CD14-positive monocyte (primary cell): ENCODE data around the gene INHA. TPM values are rescaled to one million over a fixed set of nuclear protein-coding genes. Genes with fewer than 3 reads are reported as not detected.

ENCODE experiments used
- DNase-seq, 3 donors: peaks; one replicate each; pipeline ENCODE4 v3.0.0-alpha.2; 2011 to 2022
- H2AFZ ChIP-seq: 2 replicates; pipeline ENCODE4 v1.6.0; 2012; ENCODE audit warnings: mild to moderate bottlenecking, low read depth, low read length, inconsistent platforms; ENCODE audit not compliant: insufficient read depth, poor library complexity, severe bottlenecking
- H3K27ac ChIP-seq, 2 donors: 1 replicate in 1 of 2; 2 replicates in 1 of 2; pipeline ENCODE4 v1.5.1; 2012 to 2013; ENCODE audit warnings: low read length in 2 of 2, control low read depth in 1 of 2, inconsistent platforms in 1 of 2, low read depth in 1 of 2, mild to moderate bottlenecking in 1 of 2
- H3K27me3 ChIP-seq, 2 donors: one replicate each; pipeline versions ENCODE4 v1.6.0 to v1.6.1; 2011 to 2013; ENCODE audit warnings: low read length in 2 of 2; ENCODE audit not compliant: control insufficient read depth in 2 of 2, insufficient read depth in 2 of 2
- H3K36me3 ChIP-seq, 2 donors: replicated peaks in 1 of 2; 1 replicate in 1 of 2; 2 replicates in 1 of 2; pipeline versions ENCODE4 v1.5.1 to v1.6.1; 2012 to 2013; ENCODE audit warnings: low read length in 2 of 2, control low read depth in 1 of 2, inconsistent platforms in 1 of 2, mild to moderate bottlenecking in 1 of 2; ENCODE audit not compliant: insufficient read depth in 2 of 2, control insufficient read depth in 1 of 2
- H3K4me1 ChIP-seq, 2 donors: 1 replicate in 1 of 2; 2 replicates in 1 of 2; pipeline versions ENCODE4 v1.5.1 to v1.6.1; 2012 to 2013; ENCODE audit warnings: low read length in 2 of 2, control low read depth in 1 of 2, inconsistent platforms in 1 of 2, mild to moderate bottlenecking in 1 of 2, moderate library complexity in 1 of 2; ENCODE audit not compliant: insufficient read depth in 2 of 2, control insufficient read depth in 1 of 2
- H3K4me2 ChIP-seq: replicated peaks from 2 replicates; pipeline ENCODE3; 2012; ENCODE audit warnings: low read length, moderate library complexity, mild to moderate bottlenecking; ENCODE audit not compliant: poor library complexity, severe bottlenecking; ENCODE audit errors: extremely low read depth
- H3K4me3 ChIP-seq, 3 experiments: fragments of 200-600 bp in 1 of 3; sonication (generic) in 1 of 3; replicated peaks in 1 of 3; 1 replicate in 2 of 3; 2 replicates in 1 of 3; pipeline ENCODE4 v1.5.1; 2011 to 2013; ENCODE audit warnings: low read length in 3 of 3, mild to moderate bottlenecking in 3 of 3, control low read depth in 2 of 3, low read depth in 2 of 3, inconsistent platforms in 1 of 3, moderate library complexity in 1 of 3
- H3K79me2 ChIP-seq: 2 replicates; pipeline ENCODE4 v1.6.0; 2012; ENCODE audit warnings: mild to moderate bottlenecking, control low read depth, inconsistent platforms, low read length, moderate library complexity; ENCODE audit not compliant: insufficient read depth
- H3K9ac ChIP-seq: 2 replicates; pipeline ENCODE4 v1.6.0; 2017; ENCODE audit warnings: low read length, mild to moderate bottlenecking; ENCODE audit not compliant: insufficient read depth, poor library complexity, severe bottlenecking
- H3K9me3 ChIP-seq, 2 donors: replicated peaks in 1 of 2; 1 replicate in 1 of 2; 2 replicates in 1 of 2; pipeline versions ENCODE4 v1.5.1 to v1.6.1; 2012 to 2013; ENCODE audit warnings: low read length in 2 of 2, control low read depth in 1 of 2; ENCODE audit not compliant: control insufficient read depth in 1 of 2, insufficient read depth in 1 of 2
- H4K20me1 ChIP-seq: 2 replicates; pipeline ENCODE4 v1.6.0; 2012; ENCODE audit warnings: mild to moderate bottlenecking, low read length, control low read depth, moderate library complexity; ENCODE audit not compliant: insufficient read depth
- H3K27ac Mint-ChIP-seq, 7 donors: one replicate each; pipeline ENCODE4 v1.8.0; 2020; ENCODE audit warnings: mild to moderate bottlenecking in 7 of 7, mixed read lengths in 7 of 7, moderate library complexity in 6 of 7, inconsistent platforms in 2 of 7
- H3K27me3 Mint-ChIP-seq, 3 donors: one replicate each; pipeline ENCODE4 v1.8.0; 2021 to 2022; ENCODE audit warnings: low read depth in 3 of 3, mild to moderate bottlenecking in 3 of 3, mixed read lengths in 3 of 3, moderate library complexity in 3 of 3, inconsistent platforms in 1 of 3
- H3K36me3 Mint-ChIP-seq, 2 donors: one replicate each; pipeline ENCODE4 v1.8.0; 2020; ENCODE audit warnings: mixed read lengths in 2 of 2, inconsistent platforms in 1 of 2, mild to moderate bottlenecking in 1 of 2
- H3K4me1 Mint-ChIP-seq: one replicate; pipeline ENCODE4 v1.8.0; 2020; ENCODE audit warnings: mild to moderate bottlenecking, mixed read lengths
- H3K4me3 Mint-ChIP-seq, 2 donors: one replicate each; pipeline ENCODE4 v1.8.0; 2020; ENCODE audit warnings: mild to moderate bottlenecking in 2 of 2, mixed read lengths in 2 of 2, moderate library complexity in 1 of 2
- H3K9me3 Mint-ChIP-seq, 7 donors: one replicate each; pipeline ENCODE4 v1.8.0; 2020 to 2022; ENCODE audit warnings: mixed read lengths in 7 of 7, mild to moderate bottlenecking in 6 of 7, moderate library complexity in 6 of 7, inconsistent platforms in 2 of 7
- WGBS: methylation state at CpG from one replicate; pipeline ENCODE4 v1.1.5; 2013; ENCODE audit warnings: missing lambda C conversion rate; ENCODE audit not compliant: insufficient coverage; 5-methylcytosine and 5-hydroxymethylcytosine counted together
- intact Hi-C, 2 donors: fragments of 100-400 bp; cut with micrococcal nuclease; formaldehyde crosslinking; loops; one replicate each; pipeline versions ENCODE4 v1.15.0 to v1.15.1; 2023
- polyA plus RNA-seq, 3 donors: library from polyadenylated mRNA; depleted of rRNA in 1 of 3; unstranded in 2 of 3; stranded (reverse) in 1 of 3; fragments of 300-500 nt in 2 of 3; fragments of >200 nt in 1 of 3; fragmentation: Illumina TruSeq in 2 of 3; gene quantifications; 1 replicate in 2 of 3; 2 replicates in 1 of 3; pipeline ENCODE4 v1.2.3, GENCODE V29; 2012 to 2021
- TF ChIP-seq, protein P1 (sequence below): fragments of 200-600 bp; IDR thresholded peaks from one replicate; pipeline ENCODE4 v1.8.0; 2022; ENCODE audit warnings: antibody characterized with exemption, mild to moderate bottlenecking

Gene INHA
- polyA plus RNA-seq, 3 donors = not detected

- Mint-ChIP-seq H3K27ac (no peak overlapping the region), H3K4me1 (peaks cover 9% of the 10 kb centered on the region), H3K4me3 (peak overlapping the region; percentile 51 to 63), H3K9me3 (peaks cover 0 to 16% (median 2%) of the 10 kb centered on the region in 7 donors), H3K27me3 (peaks cover 34 to 58% (median 37%) of the 10 kb centered on the region in 3 donors), H3K36me3 (peaks cover 0 to 6% of the 10 kb centered on the region in 2 donors)
- H3K4me1 ChIP-seq = peaks cover 21 to 27% of the 10 kb centered on the region in 2 donors
- no peak overlapping the region for H3K27ac ChIP-seq
- no peaks in the 10 kb centered on the region for H4K20me1 ChIP-seq
- H3K9me3 ChIP-seq = no peaks in the 10 kb centered on the region
- TF ChIP-seq, protein P1, sequence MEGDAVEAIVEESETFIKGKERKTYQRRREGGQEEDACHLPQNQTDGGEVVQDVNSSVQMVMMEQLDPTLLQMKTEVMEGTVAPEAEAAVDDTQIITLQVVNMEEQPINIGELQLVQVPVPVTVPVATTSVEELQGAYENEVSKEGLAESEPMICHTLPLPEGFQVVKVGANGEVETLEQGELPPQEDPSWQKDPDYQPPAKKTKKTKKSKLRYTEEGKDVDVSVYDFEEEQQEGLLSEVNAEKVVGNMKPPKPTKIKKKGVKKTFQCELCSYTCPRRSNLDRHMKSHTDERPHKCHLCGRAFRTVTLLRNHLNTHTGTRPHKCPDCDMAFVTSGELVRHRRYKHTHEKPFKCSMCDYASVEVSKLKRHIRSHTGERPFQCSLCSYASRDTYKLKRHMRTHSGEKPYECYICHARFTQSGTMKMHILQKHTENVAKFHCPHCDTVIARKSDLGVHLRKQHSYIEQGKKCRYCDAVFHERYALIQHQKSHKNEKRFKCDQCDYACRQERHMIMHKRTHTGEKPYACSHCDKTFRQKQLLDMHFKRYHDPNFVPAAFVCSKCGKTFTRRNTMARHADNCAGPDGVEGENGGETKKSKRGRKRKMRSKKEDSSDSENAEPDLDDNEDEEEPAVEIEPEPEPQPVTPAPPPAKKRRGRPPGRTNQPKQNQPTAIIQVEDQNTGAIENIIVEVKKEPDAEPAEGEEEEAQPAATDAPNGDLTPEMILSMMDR = peak; percentile 100
- H3K79me2 ChIP-seq = no peaks in the 10 kb centered on the region
- H3K4me2 ChIP-seq = peak overlapping the region; percentile 77
- under 1% methylated on average over 47 of the region's 48 CpGs for WGBS
- peak; percentile 49 to 69 (median 58) for DNase-seq
- no peaks in the 10 kb centered on the region for H3K36me3 ChIP-seq
- H3K4me3 ChIP-seq = peak overlapping the region in 2 of 3 experiments; percentile 22 to 66
- intact Hi-C loops = loop anchor here (2.0 to 5.0 kb wide), 4 partner anchors 39 to 154 kb away; partner anchors contain the start of gene DNPEP (in 1 of the 2)
- H3K9ac ChIP-seq = no peak overlapping the region
- peaks cover 24 to 51% of the 10 kb centered on the region in 2 donors for H3K27me3 ChIP-seq
- H2AFZ ChIP-seq = peak overlapping the region; percentile 39
Measured at GRCh38 chr2:219541611-219542180, 30.4 kb upstream of the INHA start.

DNA sequence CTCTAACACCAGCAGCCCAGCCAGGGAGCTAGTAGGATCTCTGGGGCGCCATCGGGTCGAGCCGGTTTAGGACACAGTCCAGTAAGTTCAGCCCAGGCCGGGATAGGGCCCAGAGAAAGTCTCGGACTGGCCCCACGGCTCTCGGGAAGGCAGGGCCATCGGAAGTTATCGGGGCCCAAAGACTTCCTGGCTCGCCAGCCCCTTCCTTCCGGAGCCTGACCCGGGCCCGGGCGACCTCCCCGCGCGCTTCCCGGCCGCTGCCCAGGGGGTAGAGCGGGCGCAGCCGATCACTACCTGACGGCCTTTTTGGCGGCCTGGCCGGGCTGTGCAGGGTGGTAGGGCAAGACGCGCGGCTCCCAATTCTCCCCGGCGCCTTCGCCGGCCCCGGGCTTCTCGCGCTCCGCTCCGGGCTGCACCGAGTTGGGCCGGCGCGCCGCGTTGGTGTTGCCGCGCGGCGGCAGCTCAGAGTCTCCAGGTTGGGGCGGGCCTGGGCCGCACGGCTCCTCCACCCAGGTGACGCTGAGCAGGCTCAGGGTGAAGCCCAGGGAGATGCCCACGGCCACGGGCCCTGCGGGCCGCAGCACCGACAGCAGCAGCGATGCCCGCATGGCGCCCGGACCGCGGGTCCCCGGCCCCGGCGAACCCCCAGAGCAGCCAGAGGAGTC, 29.0 kb upstream of the INHA start:
- peaks cover 21 to 27% of the 10 kb centered on the region in 2 donors for H3K4me1 ChIP-seq
- TF ChIP-seq, protein P1 = no peak
- no peaks in the 10 kb centered on the region for H3K9me3 ChIP-seq
- H3K27ac ChIP-seq = no peak overlapping the region
- no peaks in the 10 kb centered on the region for H3K36me3 ChIP-seq
- H3K9me3 Mint-ChIP-seq = peaks cover 0 to 16% (median 2%) of the 10 kb centered on the region in 7 donors
- H3K79me2 ChIP-seq = no peaks in the 10 kb centered on the region
- intact Hi-C loops = loop anchor here (2.0 to 5.0 kb wide), 4 partner anchors 41 to 156 kb away; partner anchors contain the start of gene DNPEP (in 1 of the 2)
- H3K4me2 ChIP-seq = peak overlapping the region; percentile 90
- peaks cover 24 to 51% of the 10 kb centered on the region in 2 donors for H3K27me3 ChIP-seq
- peaks cover 9% of the 10 kb centered on the region for H3K4me1 Mint-ChIP-seq
- H3K4me3 Mint-ChIP-seq = peak overlapping the region; percentile 59 to 77
- peak overlapping the region; percentile 27 for H3K9ac ChIP-seq
- H4K20me1 ChIP-seq = no peaks in the 10 kb centered on the region
- H3K36me3 Mint-ChIP-seq = peaks cover 0 to 6% of the 10 kb centered on the region in 2 donors
- WGBS = under 1% methylated on average over 66 of the region's 66 CpGs
- H2AFZ ChIP-seq = peak overlapping the region; percentile 76
- H3K27ac Mint-ChIP-seq = peak overlapping the region in 3 of 7 donors; percentile 7 to 73 (median 52)
- H3K27me3 Mint-ChIP-seq = peaks cover 34 to 61% (median 39%) of the 10 kb centered on the region in 3 donors
- DNase-seq = peak in 1 of 3 donors; percentile 17
- peak overlapping the region in 2 of 3 experiments; percentile 32 to 76 for H3K4me3 ChIP-seq
